ENCODE data around the gene KDM6B. TPM values are rescaled to one million over a fixed set of nuclear protein-coding genes. Genes with fewer than 3 reads are reported as not detected.

KDM6B gene
- total and polyA plus RNA-seq, 9 donors: 9.1 to 80.8 (median 53.5) TPM

- no peaks in the 10 kb centered on the region for H3K9me3 ChIP-seq
- TF ChIP-seq CTCF (IDR thresholded peaks at IDR 0.05): no peak
- TF ChIP-seq POLR2A (IDR thresholded peaks at IDR 0.05): no peak
- TF ChIP-seq EP300 (IDR thresholded peaks at IDR 0.05): no peak
- DNase-seq: no peak
- peaks cover 17% of the 10 kb centered on the region for H3K4me1 ChIP-seq (ENCODE audit: insufficient read depth)
- peak overlapping the region; percentile 81 to 90 for H3K27ac ChIP-seq
- no peaks in the 10 kb centered on the region for H3K27me3 ChIP-seq
- intact Hi-C loops (cut with DNase I): loop anchor here in 1 of 4 donors (10.0 kb wide), 1 partner anchor 314 kb away; the partner anchor contains the start of gene PER1
- no peak overlapping the region for H3K4me3 ChIP-seq
- H3K36me3 ChIP-seq: no peaks in the 10 kb centered on the region
- WGBS, 3 donors: 66 to 79% (median 70%) methylated on average over 1 of the region's 1 CpG
These were observed 6.9 kb downstream of the KDM6B start for GRCh38 chr17:7840875-7841274.

- 2 to 4% (median 3%) methylated on average over 21 to 33 of the region's 34 CpGs for WGBS, 3 donors
- peaks cover 17% of the 10 kb centered on the region for H3K4me1 ChIP-seq (ENCODE audit: insufficient read depth)
- no peaks in the 10 kb centered on the region for H3K27me3 ChIP-seq
- H3K4me3 ChIP-seq: peak overlapping the region; percentile 83
- TF ChIP-seq POLR2A (IDR thresholded peaks at IDR 0.05): no peak
- no peak for TF ChIP-seq CTCF (IDR thresholded peaks at IDR 0.05)
- no peak for TF ChIP-seq EP300 (IDR thresholded peaks at IDR 0.05)
- no peaks in the 10 kb centered on the region for H3K9me3 ChIP-seq
- H3K36me3 ChIP-seq: no peaks in the 10 kb centered on the region
- DNase-seq: peak; percentile 93 to 95 (median 94)
- peak overlapping the region; percentile 81 to 90 for H3K27ac ChIP-seq
- intact Hi-C loops (cut with DNase I): loop anchor here in 1 of 4 donors (10.0 kb wide), 1 partner anchor 313 kb away; the partner anchor contains the start of gene PER1
These were observed 7.4 kb downstream of the KDM6B start for GRCh38 chr17:7841396-7841914.

- DNase-seq: peak; percentile 91 to 96 (median 94)
- peak overlapping the region; percentile 83 for H3K4me3 ChIP-seq
- intact Hi-C loops (cut with DNase I): loop anchor here in 1 of 4 donors (10.0 kb wide), 1 partner anchor 313 kb away; the partner anchor contains the start of gene PER1
- no peaks in the 10 kb centered on the region for H3K27me3 ChIP-seq
- TF ChIP-seq POLR2A (IDR thresholded peaks at IDR 0.05) (no peak), CTCF (IDR thresholded peaks at IDR 0.05) (peak in 2 of 3 donors; percentile 35 to 57)
- 0% methylated on average over 35 to 46 of the region's 46 CpGs for WGBS, 3 donors
- no peaks in the 10 kb centered on the region for H3K36me3 ChIP-seq
- H3K4me1 ChIP-seq (ENCODE audit: insufficient read depth): peaks cover 17% of the 10 kb centered on the region
- peak overlapping the region; percentile 81 to 90 for H3K27ac ChIP-seq
- H3K9me3 ChIP-seq: no peaks in the 10 kb centered on the region
These were observed 7.9 kb downstream of the KDM6B start for GRCh38 chr17:7841915-7842379.

- Histone ChIP-seq H3K36me3 (no peaks in the 10 kb centered on the region), H3K9me3 (no peaks in the 10 kb centered on the region), H3K4me3 (peak overlapping the region; percentile 83), H3K4me1 (ENCODE audit: insufficient read depth) (peaks cover 17% of the 10 kb centered on the region), H3K27me3 (no peaks in the 10 kb centered on the region), H3K27ac (peak overlapping the region; percentile 81 to 90)
- intact Hi-C loops (cut with DNase I): loop anchor here in 1 of 4 donors (10.0 kb wide), 1 partner anchor 312 kb away; the partner anchor contains the start of gene PER1
- 0 to 1% (median 1%) methylated on average over 47 of the region's 47 CpGs for WGBS, 3 donors
- TF ChIP-seq CTCF (IDR thresholded peaks at IDR 0.05) (no peak), EP300 (IDR thresholded peaks at IDR 0.05) (peak; percentile 70), POLR2A (IDR thresholded peaks at IDR 0.05) (peak; percentile 38)
- DNase-seq: peak; percentile 76 to 89 (median 81)
These were observed 8.6 kb downstream of the KDM6B start for GRCh38 chr17:7842380-7843256.
